K562 (cell line): ENCODE data around the gene DAPK3. TPM values are rescaled to one million over a fixed set of nuclear protein-coding genes. Genes with fewer than 3 reads are reported as not detected.

Experiments used
- GTF2F1 ChIP-seq: IDR thresholded peaks from 2 replicates; pipeline ENCODE4 v1.6.1; 2011; ENCODE audit warnings: low read depth, low read length, improper control_type of control experiment
- HDAC8 ChIP-seq: fragments of 450-650 bp; IDR thresholded peaks from 2 replicates; pipeline ENCODE4 v1.6.1; 2016; ENCODE audit warnings: mild to moderate bottlenecking, missing genetic modification characterization, moderate library complexity, missing compliant biosample characterization
- IRF2 ChIP-seq: sonication (generic); formaldehyde crosslinking; IDR thresholded peaks from 2 replicates; pipeline ENCODE4 v1.8.1; 2022; ENCODE audit warnings: mild to moderate bottlenecking, missing genetic modification reagents
- JUN ChIP-seq, 2 experiments: sonication (generic) in 1 of 2; formaldehyde crosslinking in 1 of 2; IDR thresholded peaks; 2 replicates each; pipeline versions ENCODE4 v1.6.1 to v1.8.0; 2012 to 2022; ENCODE audit warnings: borderline replicate concordance in 2 of 2, mild to moderate bottlenecking in 2 of 2, improper control_type of control experiment in 1 of 2, low read depth in 1 of 2, low read length in 1 of 2, missing genetic modification reagents in 1 of 2
- MTF1 ChIP-seq: fragments of 250-450 bp; sonication (Bioruptor Pico); IDR thresholded peaks from 2 replicates; pipeline ENCODE4 v1.9.0; 2021; ENCODE audit warnings: moderate library complexity, mild to moderate bottlenecking, inconsistent platforms, borderline replicate concordance
- NR4A1 ChIP-seq, 2 experiments: fragments of 250-450 bp in 1 of 2; fragments of 450-650 bp in 1 of 2; sonication (Bioruptor Pico) in 1 of 2; IDR thresholded peaks; 2 replicates each; pipeline versions ENCODE4 v1.4.0 to v1.6.1; 2016 to 2020; ENCODE audit warnings: mild to moderate bottlenecking in 2 of 2, missing compliant biosample characterization in 1 of 2, missing genetic modification characterization in 1 of 2, moderate library complexity in 1 of 2
- ZBTB17 ChIP-seq: fragments of 450-650 bp; formaldehyde crosslinking; IDR thresholded peaks from 2 replicates; pipeline ENCODE4 v1.4.0; 2020; ENCODE audit warnings: mild to moderate bottlenecking
- ZNF561 ChIP-seq: fragments of 450-650 bp; formaldehyde crosslinking; conservative IDR thresholded peaks from 2 replicates; pipeline ENCODE4 v1.4.0; 2020; ENCODE audit warnings: mild to moderate bottlenecking, moderate library complexity
- ZNF668 ChIP-seq: fragments of 250-450 bp; sonication (Bioruptor Pico); IDR thresholded peaks from 2 replicates; pipeline ENCODE4 v1.8.0; 2022; ENCODE audit warnings: mild to moderate bottlenecking, inconsistent platforms
- polyA plus RNA-seq, 8 experiments: library from polyadenylated mRNA; depleted of rRNA in 4 of 8; stranded (reverse) in 5 of 8; unstranded in 3 of 8; fragments of >200 nt; fragmentation: Nextera tagmentation in 2 of 8; fragmentation: Illumina TruSeq in 1 of 8; extraction: Ambion mirVana in 2 of 8; extraction: Trizol in 1 of 8; gene quantifications; 2 replicates each; pipeline versions ENCODE4 v1.2.1 to v1.2.3, GENCODE V29; 2011 to 2014; ENCODE audit warnings: inconsistent platforms in 1 of 8, missing spikeins in 1 of 8
- total RNA-seq, 7 experiments: library from RNA; depleted of rRNA in 6 of 7; stranded (reverse); fragments of >200 nt in 6 of 7; fragmentation: Illumina TruSeq in 2 of 7; extraction: Trizol in 2 of 7; gene quantifications; 2 replicates each; pipeline versions ENCODE4 v1.2.1 to v1.2.3, GENCODE V29; 2011 to 2021; ENCODE audit warnings: low replicate concordance in 1 of 7
- TF ChIP-seq, protein P1 (sequence below): fragments of 250-450 bp; sonication (Bioruptor Pico); IDR thresholded peaks from 2 replicates; pipeline ENCODE4 v1.4.0; 2020; ENCODE audit warnings: mild to moderate bottlenecking, moderate library complexity
- TF ChIP-seq, protein P2 (sequence below): sonication (generic); formaldehyde crosslinking; IDR thresholded peaks from 2 replicates; pipeline ENCODE4 v1.8.1; 2023; ENCODE audit warnings: missing genetic modification reagents, mild to moderate bottlenecking, borderline replicate concordance
- TF ChIP-seq, protein P3 (sequence below), 2 experiments: IDR thresholded peaks; 2 replicates each; pipeline ENCODE4 v1.6.1; 2011; ENCODE audit warnings: borderline replicate concordance in 1 of 2, control low read depth in 1 of 2, low read depth in 1 of 2, low read length in 1 of 2, mild to moderate bottlenecking in 1 of 2, mixed read lengths in 1 of 2, moderate library complexity in 1 of 2; ENCODE audit not compliant: insufficient read depth in 1 of 2, insufficient read length in 1 of 2, poor library complexity in 1 of 2, severe bottlenecking in 1 of 2; ENCODE audit errors: extremely low read depth in 1 of 2
- TF ChIP-seq, protein P4 (sequence below): fragments of 450-650 bp; conservative IDR thresholded peaks from 2 replicates; pipeline ENCODE4 v1.6.1; 2016; ENCODE audit warnings: missing genetic modification characterization, low read depth, mild to moderate bottlenecking, missing compliant biosample characterization, moderate library complexity

The DAPK3 gene
- total and polyA plus RNA-seq, 9 of the 15 experiments (the other 6 are each of a cell fraction or from before 2014, with no cell fraction given) = 0.14 to 63.4 (median 25.0) TPM

DNA sequence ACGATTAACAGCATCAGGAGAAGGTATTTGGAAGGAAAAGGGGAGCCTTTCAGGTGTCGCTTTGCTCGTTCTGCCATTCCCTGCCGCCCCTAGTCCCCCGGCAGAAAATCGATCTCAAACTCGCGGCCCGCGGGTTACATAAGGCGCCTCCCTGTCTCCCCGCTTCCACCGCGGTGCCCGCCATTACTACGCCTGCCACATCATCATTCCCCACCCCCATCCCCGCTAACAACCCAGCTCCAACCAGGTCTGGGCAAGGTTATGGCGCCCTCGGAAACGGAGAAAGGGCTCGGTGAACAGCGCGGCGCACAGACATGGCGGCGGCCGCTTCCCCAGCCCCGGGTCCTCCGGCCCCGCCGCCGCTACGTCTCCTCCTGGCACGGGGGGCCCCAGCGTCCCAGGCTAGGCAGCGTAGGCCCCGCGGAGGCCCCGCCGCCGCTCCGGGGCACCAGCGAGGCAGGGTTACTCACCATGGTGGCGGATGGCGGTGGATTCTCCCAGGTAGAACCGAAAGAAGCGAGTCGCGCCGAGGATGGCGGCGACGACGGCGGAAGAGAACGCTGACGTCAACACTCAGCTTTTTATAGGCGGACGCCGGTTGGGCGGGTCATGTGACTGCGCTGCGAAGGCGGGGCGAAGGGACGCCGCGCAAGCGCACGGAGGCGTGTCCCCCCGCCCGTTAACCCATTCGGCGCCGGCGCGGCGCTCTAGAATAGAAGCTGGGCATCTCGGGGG lies 14.2 kb upstream of the DAPK3 start, which contains the start of gene EEF2 (continued):
- TF ChIP-seq, protein P1, sequence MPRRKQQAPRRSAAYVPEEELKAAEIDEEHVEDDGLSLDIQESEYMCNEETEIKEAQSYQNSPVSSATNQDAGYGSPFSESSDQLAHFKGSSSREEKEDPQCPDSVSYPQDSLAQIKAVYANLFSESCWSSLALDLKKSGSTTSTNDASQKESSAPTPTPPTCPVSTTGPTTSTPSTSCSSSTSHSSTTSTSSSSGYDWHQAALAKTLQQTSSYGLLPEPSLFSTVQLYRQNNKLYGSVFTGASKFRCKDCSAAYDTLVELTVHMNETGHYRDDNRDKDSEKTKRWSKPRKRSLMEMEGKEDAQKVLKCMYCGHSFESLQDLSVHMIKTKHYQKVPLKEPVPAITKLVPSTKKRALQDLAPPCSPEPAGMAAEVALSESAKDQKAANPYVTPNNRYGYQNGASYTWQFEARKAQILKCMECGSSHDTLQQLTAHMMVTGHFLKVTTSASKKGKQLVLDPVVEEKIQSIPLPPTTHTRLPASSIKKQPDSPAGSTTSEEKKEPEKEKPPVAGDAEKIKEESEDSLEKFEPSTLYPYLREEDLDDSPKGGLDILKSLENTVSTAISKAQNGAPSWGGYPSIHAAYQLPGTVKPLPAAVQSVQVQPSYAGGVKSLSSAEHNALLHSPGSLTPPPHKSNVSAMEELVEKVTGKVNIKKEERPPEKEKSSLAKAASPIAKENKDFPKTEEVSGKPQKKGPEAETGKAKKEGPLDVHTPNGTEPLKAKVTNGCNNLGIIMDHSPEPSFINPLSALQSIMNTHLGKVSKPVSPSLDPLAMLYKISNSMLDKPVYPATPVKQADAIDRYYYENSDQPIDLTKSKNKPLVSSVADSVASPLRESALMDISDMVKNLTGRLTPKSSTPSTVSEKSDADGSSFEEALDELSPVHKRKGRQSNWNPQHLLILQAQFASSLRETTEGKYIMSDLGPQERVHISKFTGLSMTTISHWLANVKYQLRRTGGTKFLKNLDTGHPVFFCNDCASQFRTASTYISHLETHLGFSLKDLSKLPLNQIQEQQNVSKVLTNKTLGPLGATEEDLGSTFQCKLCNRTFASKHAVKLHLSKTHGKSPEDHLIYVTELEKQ = no peak
- TF ChIP-seq IRF2 (no peak; the same call in 1 of the 2 replicates), HDAC8 (tag) (0 out of 2 replicates have a peak, but pooled peaks have one; percentile 35), GTF2F1 (peak; percentile 94), ZNF561 (CRISPR knock-in tag) (no peak), NR4A1 (CRISPR knock-in tag; IDR thresholded peaks at IDR 0.05) (no peak), NR4A1 (tag; IDR thresholded peaks at IDR 0.05) (no peak; the same call in 1 of the 2 replicates), ZBTB17 (CRISPR knock-in tag) (peak; percentile 59; the same call in 1 of the 2 replicates), JUN (IDR thresholded peaks at IDR 0.05; ENCODE audit: borderline replicate concordance, low read depth, low read length) (peak; percentile 83), JUN (CRISPR knock-in tag; IDR thresholded peaks at IDR 0.05; ENCODE audit: borderline replicate concordance) (peak; percentile 88), MTF1 (CRISPR knock-in tag) (no peak), ZNF668 (CRISPR knock-in tag) (peak; percentile 43; the same call in 1 of the 2 replicates)
- TF ChIP-seq, protein P2, sequence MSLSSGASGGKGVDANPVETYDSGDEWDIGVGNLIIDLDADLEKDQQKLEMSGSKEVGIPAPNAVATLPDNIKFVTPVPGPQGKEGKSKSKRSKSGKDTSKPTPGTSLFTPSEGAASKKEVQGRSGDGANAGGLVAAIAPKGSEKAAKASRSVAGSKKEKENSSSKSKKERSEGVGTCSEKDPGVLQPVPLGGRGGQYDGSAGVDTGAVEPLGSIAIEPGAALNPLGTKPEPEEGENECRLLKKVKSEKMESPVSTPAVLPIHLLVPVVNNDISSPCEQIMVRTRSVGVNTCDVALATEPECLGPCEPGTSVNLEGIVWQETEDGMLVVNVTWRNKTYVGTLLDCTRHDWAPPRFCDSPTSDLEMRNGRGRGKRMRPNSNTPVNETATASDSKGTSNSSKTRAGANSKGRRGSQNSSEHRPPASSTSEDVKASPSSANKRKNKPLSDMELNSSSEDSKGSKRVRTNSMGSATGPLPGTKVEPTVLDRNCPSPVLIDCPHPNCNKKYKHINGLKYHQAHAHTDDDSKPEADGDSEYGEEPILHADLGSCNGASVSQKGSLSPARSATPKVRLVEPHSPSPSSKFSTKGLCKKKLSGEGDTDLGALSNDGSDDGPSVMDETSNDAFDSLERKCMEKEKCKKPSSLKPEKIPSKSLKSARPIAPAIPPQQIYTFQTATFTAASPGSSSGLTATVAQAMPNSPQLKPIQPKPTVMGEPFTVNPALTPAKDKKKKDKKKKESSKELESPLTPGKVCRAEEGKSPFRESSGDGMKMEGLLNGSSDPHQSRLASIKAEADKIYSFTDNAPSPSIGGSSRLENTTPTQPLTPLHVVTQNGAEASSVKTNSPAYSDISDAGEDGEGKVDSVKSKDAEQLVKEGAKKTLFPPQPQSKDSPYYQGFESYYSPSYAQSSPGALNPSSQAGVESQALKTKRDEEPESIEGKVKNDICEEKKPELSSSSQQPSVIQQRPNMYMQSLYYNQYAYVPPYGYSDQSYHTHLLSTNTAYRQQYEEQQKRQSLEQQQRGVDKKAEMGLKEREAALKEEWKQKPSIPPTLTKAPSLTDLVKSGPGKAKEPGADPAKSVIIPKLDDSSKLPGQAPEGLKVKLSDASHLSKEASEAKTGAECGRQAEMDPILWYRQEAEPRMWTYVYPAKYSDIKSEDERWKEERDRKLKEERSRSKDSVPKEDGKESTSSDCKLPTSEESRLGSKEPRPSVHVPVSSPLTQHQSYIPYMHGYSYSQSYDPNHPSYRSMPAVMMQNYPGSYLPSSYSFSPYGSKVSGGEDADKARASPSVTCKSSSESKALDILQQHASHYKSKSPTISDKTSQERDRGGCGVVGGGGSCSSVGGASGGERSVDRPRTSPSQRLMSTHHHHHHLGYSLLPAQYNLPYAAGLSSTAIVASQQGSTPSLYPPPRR (CRISPR knock-in tag) = peak; percentile 71; the same call in 1 of the 2 replicates
- TF ChIP-seq, protein P3, sequence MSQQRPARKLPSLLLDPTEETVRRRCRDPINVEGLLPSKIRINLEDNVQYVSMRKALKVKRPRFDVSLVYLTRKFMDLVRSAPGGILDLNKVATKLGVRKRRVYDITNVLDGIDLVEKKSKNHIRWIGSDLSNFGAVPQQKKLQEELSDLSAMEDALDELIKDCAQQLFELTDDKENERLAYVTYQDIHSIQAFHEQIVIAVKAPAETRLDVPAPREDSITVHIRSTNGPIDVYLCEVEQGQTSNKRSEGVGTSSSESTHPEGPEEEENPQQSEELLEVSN (IDR thresholded peaks at IDR 0.05; ENCODE audit: borderline replicate concordance in 1 of 2, extremely low read depth in 1 of 2, insufficient read depth in 1 of 2, insufficient read length in 1 of 2, low read depth in 1 of 2, low read length in 1 of 2, poor library complexity in 1 of 2, severe bottlenecking in 1 of 2) = no peak
- TF ChIP-seq, protein P4, sequence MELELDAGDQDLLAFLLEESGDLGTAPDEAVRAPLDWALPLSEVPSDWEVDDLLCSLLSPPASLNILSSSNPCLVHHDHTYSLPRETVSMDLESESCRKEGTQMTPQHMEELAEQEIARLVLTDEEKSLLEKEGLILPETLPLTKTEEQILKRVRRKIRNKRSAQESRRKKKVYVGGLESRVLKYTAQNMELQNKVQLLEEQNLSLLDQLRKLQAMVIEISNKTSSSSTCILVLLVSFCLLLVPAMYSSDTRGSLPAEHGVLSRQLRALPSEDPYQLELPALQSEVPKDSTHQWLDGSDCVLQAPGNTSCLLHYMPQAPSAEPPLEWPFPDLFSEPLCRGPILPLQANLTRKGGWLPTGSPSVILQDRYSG = no peak
